CD4-positive, alpha-beta T cell treated with Interleukin-17A for 1 hour (primary cell): ENCODE results near the gene ARHGAP24.
"Not testable (repeated sequence)": the region's sequence is repeated elsewhere in the genome, so short reads cannot be mapped to it uniquely, and the experiment has no call there.

Experiments
- DNase-seq: peaks from one replicate; pipeline ENCODE4 v3.0.0-alpha.2; 2020

The ARHGAP24 gene

GRCh38 chr4:85659610-85660218 lies 184.8 kb downstream of the ARHGAP24 start:
- DNase-seq, result no peak

GRCh38 chr4:85666625-85667024 lies 191.7 kb downstream of the ARHGAP24 start:
- DNase-seq, result not testable (repeated sequence)

GRCh38 chr4:85669204-85669603 lies 194.3 kb downstream of the ARHGAP24 start:
- DNase-seq, result no peak

GRCh38 chr4:85669992-85670548 lies 195.1 kb downstream of the ARHGAP24 start:
- DNase-seq, result no peak

- DNase-seq, result no peak
Measured at GRCh38 chr4:85671120-85671519, 196.2 kb downstream of the ARHGAP24 start.

- no peak for DNase-seq
Measured at GRCh38 chr4:85672116-85672515, 197.2 kb downstream of the ARHGAP24 start.

GRCh38 chr4:85672959-85673358 lies 198.0 kb downstream of the ARHGAP24 start:
- DNase-seq, result no peak

- no peak for DNase-seq
Measured at GRCh38 chr4:85673540-85673939, 198.6 kb downstream of the ARHGAP24 start.

GRCh38 chr4:85675076-85676049 lies 200.4 kb downstream of the ARHGAP24 start:
- no peak for DNase-seq

GRCh38 chr4:85676050-85676425 lies 201.1 kb downstream of the ARHGAP24 start:
- DNase-seq, result no peak

- DNase-seq, result no peak
Measured at GRCh38 chr4:85676850-85677590, 202.1 kb downstream of the ARHGAP24 start.

- peak; percentile 1 for DNase-seq
Measured at GRCh38 chr4:85681221-85681657, 206.3 kb downstream of the ARHGAP24 start.

- DNase-seq, result no peak
Measured at GRCh38 chr4:85681921-85682320, 207.0 kb downstream of the ARHGAP24 start.

- no peak for DNase-seq
Measured at GRCh38 chr4:85682391-85682790, 207.4 kb downstream of the ARHGAP24 start.

- DNase-seq, result no peak
Measured at GRCh38 chr4:85684676-85685075, 209.7 kb downstream of the ARHGAP24 start.

- DNase-seq, result no peak
Measured at GRCh38 chr4:85686398-85686797, 211.4 kb downstream of the ARHGAP24 start.

GRCh38 chr4:85688055-85688740 lies 213.2 kb downstream of the ARHGAP24 start:
- DNase-seq, result no peak

GRCh38 chr4:85696661-85697060 lies 221.7 kb downstream of the ARHGAP24 start:
- no peak for DNase-seq

GRCh38 chr4:85697854-85698253 lies 222.9 kb downstream of the ARHGAP24 start:
- no peak for DNase-seq

GRCh38 chr4:85700362-85700761 lies 225.4 kb downstream of the ARHGAP24 start:
- no peak for DNase-seq

- no peak for DNase-seq
Measured at GRCh38 chr4:85701861-85702321, 226.9 kb downstream of the ARHGAP24 start.

- no peak for DNase-seq
Measured at GRCh38 chr4:85703096-85703495, 228.1 kb downstream of the ARHGAP24 start.
